CD14-positive monocyte (primary cell): ENCODE results near the gene FGD4. TPM values are rescaled to one million over a fixed set of nuclear protein-coding genes. Genes with fewer than 3 reads are reported as not detected.

ENCODE experiments used
- DNase-seq, 3 donors: peaks; one replicate each; pipeline ENCODE4 v3.0.0-alpha.2; 2011 to 2022
- H2AFZ ChIP-seq: 2 replicates; pipeline ENCODE4 v1.6.0; 2012; ENCODE audit warnings: mild to moderate bottlenecking, low read depth, low read length, inconsistent platforms; ENCODE audit not compliant: insufficient read depth, poor library complexity, severe bottlenecking
- H3K27ac ChIP-seq, 2 donors: 1 replicate in 1 of 2; 2 replicates in 1 of 2; pipeline ENCODE4 v1.5.1; 2012 to 2013; ENCODE audit warnings: low read length in 2 of 2, control low read depth in 1 of 2, inconsistent platforms in 1 of 2, low read depth in 1 of 2, mild to moderate bottlenecking in 1 of 2
- H3K27me3 ChIP-seq, 2 donors: one replicate each; pipeline versions ENCODE4 v1.6.0 to v1.6.1; 2011 to 2013; ENCODE audit warnings: low read length in 2 of 2; ENCODE audit not compliant: control insufficient read depth in 2 of 2, insufficient read depth in 2 of 2
- H3K36me3 ChIP-seq, 2 donors: replicated peaks in 1 of 2; 1 replicate in 1 of 2; 2 replicates in 1 of 2; pipeline versions ENCODE4 v1.5.1 to v1.6.1; 2012 to 2013; ENCODE audit warnings: low read length in 2 of 2, control low read depth in 1 of 2, inconsistent platforms in 1 of 2, mild to moderate bottlenecking in 1 of 2; ENCODE audit not compliant: insufficient read depth in 2 of 2, control insufficient read depth in 1 of 2
- H3K4me1 ChIP-seq, 2 donors: 1 replicate in 1 of 2; 2 replicates in 1 of 2; pipeline versions ENCODE4 v1.5.1 to v1.6.1; 2012 to 2013; ENCODE audit warnings: low read length in 2 of 2, control low read depth in 1 of 2, inconsistent platforms in 1 of 2, mild to moderate bottlenecking in 1 of 2, moderate library complexity in 1 of 2; ENCODE audit not compliant: insufficient read depth in 2 of 2, control insufficient read depth in 1 of 2
- H3K4me2 ChIP-seq: replicated peaks from 2 replicates; pipeline ENCODE3; 2012; ENCODE audit warnings: low read length, moderate library complexity, mild to moderate bottlenecking; ENCODE audit not compliant: poor library complexity, severe bottlenecking; ENCODE audit errors: extremely low read depth
- H3K4me3 ChIP-seq, 3 experiments: fragments of 200-600 bp in 1 of 3; sonication (generic) in 1 of 3; replicated peaks in 1 of 3; 1 replicate in 2 of 3; 2 replicates in 1 of 3; pipeline ENCODE4 v1.5.1; 2011 to 2013; ENCODE audit warnings: low read length in 3 of 3, mild to moderate bottlenecking in 3 of 3, control low read depth in 2 of 3, low read depth in 2 of 3, inconsistent platforms in 1 of 3, moderate library complexity in 1 of 3
- H3K79me2 ChIP-seq: 2 replicates; pipeline ENCODE4 v1.6.0; 2012; ENCODE audit warnings: mild to moderate bottlenecking, control low read depth, inconsistent platforms, low read length, moderate library complexity; ENCODE audit not compliant: insufficient read depth
- H3K9ac ChIP-seq: 2 replicates; pipeline ENCODE4 v1.6.0; 2017; ENCODE audit warnings: low read length, mild to moderate bottlenecking; ENCODE audit not compliant: insufficient read depth, poor library complexity, severe bottlenecking
- H3K9me3 ChIP-seq, 2 donors: replicated peaks in 1 of 2; 1 replicate in 1 of 2; 2 replicates in 1 of 2; pipeline versions ENCODE4 v1.5.1 to v1.6.1; 2012 to 2013; ENCODE audit warnings: low read length in 2 of 2, control low read depth in 1 of 2; ENCODE audit not compliant: control insufficient read depth in 1 of 2, insufficient read depth in 1 of 2
- H4K20me1 ChIP-seq: 2 replicates; pipeline ENCODE4 v1.6.0; 2012; ENCODE audit warnings: mild to moderate bottlenecking, low read length, control low read depth, moderate library complexity; ENCODE audit not compliant: insufficient read depth
- H3K27ac Mint-ChIP-seq, 7 donors: one replicate each; pipeline ENCODE4 v1.8.0; 2020; ENCODE audit warnings: mild to moderate bottlenecking in 7 of 7, mixed read lengths in 7 of 7, moderate library complexity in 6 of 7, inconsistent platforms in 2 of 7
- H3K27me3 Mint-ChIP-seq, 3 donors: one replicate each; pipeline ENCODE4 v1.8.0; 2021 to 2022; ENCODE audit warnings: low read depth in 3 of 3, mild to moderate bottlenecking in 3 of 3, mixed read lengths in 3 of 3, moderate library complexity in 3 of 3, inconsistent platforms in 1 of 3
- H3K36me3 Mint-ChIP-seq, 2 donors: one replicate each; pipeline ENCODE4 v1.8.0; 2020; ENCODE audit warnings: mixed read lengths in 2 of 2, inconsistent platforms in 1 of 2, mild to moderate bottlenecking in 1 of 2
- H3K4me1 Mint-ChIP-seq: one replicate; pipeline ENCODE4 v1.8.0; 2020; ENCODE audit warnings: mild to moderate bottlenecking, mixed read lengths
- H3K4me3 Mint-ChIP-seq, 2 donors: one replicate each; pipeline ENCODE4 v1.8.0; 2020; ENCODE audit warnings: mild to moderate bottlenecking in 2 of 2, mixed read lengths in 2 of 2, moderate library complexity in 1 of 2
- H3K9me3 Mint-ChIP-seq, 7 donors: one replicate each; pipeline ENCODE4 v1.8.0; 2020 to 2022; ENCODE audit warnings: mixed read lengths in 7 of 7, mild to moderate bottlenecking in 6 of 7, moderate library complexity in 6 of 7, inconsistent platforms in 2 of 7
- CTCF ChIP-seq: fragments of 200-600 bp; IDR thresholded peaks from one replicate; pipeline ENCODE4 v1.8.0; 2022; ENCODE audit warnings: antibody characterized with exemption, mild to moderate bottlenecking
- WGBS: methylation state at CpG from one replicate; pipeline ENCODE4 v1.1.5; 2013; ENCODE audit warnings: missing lambda C conversion rate; ENCODE audit not compliant: insufficient coverage; 5-methylcytosine and 5-hydroxymethylcytosine counted together
- intact Hi-C, 2 donors: fragments of 100-400 bp; cut with micrococcal nuclease; formaldehyde crosslinking; loops; one replicate each; pipeline versions ENCODE4 v1.15.0 to v1.15.1; 2023
- polyA plus RNA-seq, 3 donors: library from polyadenylated mRNA; depleted of rRNA in 1 of 3; unstranded in 2 of 3; stranded (reverse) in 1 of 3; fragments of 300-500 nt in 2 of 3; fragments of >200 nt in 1 of 3; fragmentation: Illumina TruSeq in 2 of 3; gene quantifications; 1 replicate in 2 of 3; 2 replicates in 1 of 3; pipeline ENCODE4 v1.2.3, GENCODE V29; 2012 to 2021

FGD4 gene
- polyA plus RNA-seq, 3 donors, result 5.3 to 34.4 (median 6.0) TPM

- DNase-seq, result no peak
- Mint-ChIP-seq H3K36me3 (peaks cover 66 to 75% of the 10 kb centered on the region in 2 donors), H3K4me1 (peaks cover 11% of the 10 kb centered on the region), H3K4me3 (no peak overlapping the region), H3K9me3 (peaks cover 0 to 2% (median under 1%) of the 10 kb centered on the region in 7 donors), H3K27ac (no peak overlapping the region), H3K27me3 (no peaks in the 10 kb centered on the region)
- Histone ChIP-seq H3K9me3 (no peaks in the 10 kb centered on the region), H3K4me3 (no peak overlapping the region), H3K27me3 (no peaks in the 10 kb centered on the region), H4K20me1 (peaks cover 89% of the 10 kb centered on the region), H3K27ac (peak overlapping the region in 1 of 2 donors; percentile 8), H3K9ac (no peak overlapping the region), H3K4me1 (peaks cover 7 to 11% of the 10 kb centered on the region in 2 donors), H3K79me2 (peaks cover 66% of the 10 kb centered on the region), H3K4me2 (no peak overlapping the region), H3K36me3 (peaks cover 55 to 82% of the 10 kb centered on the region in 2 donors), H2AFZ (no peak overlapping the region)
- TF ChIP-seq CTCF, result no peak
- no CpG with 5 or more reads among the region's 1 CpG for WGBS
- intact Hi-C loops, result no loop called here
These were observed 168.9 kb downstream of the FGD4 start for GRCh38 chr12:32568228-32568627.

- Histone ChIP-seq H3K79me2 (peaks cover 75% of the 10 kb centered on the region), H3K9me3 (no peaks in the 10 kb centered on the region), H3K4me1 (peaks cover 7 to 11% of the 10 kb centered on the region in 2 donors), H3K27me3 (no peaks in the 10 kb centered on the region), H3K4me2 (no peak overlapping the region), H3K9ac (no peak overlapping the region), H3K4me3 (no peak overlapping the region), H3K27ac (peak overlapping the region in 1 of 2 donors; percentile 42), H4K20me1 (peaks cover 89% of the 10 kb centered on the region), H3K36me3 (peaks cover 52 to 86% of the 10 kb centered on the region in 2 donors), H2AFZ (no peak overlapping the region)
- H3K4me1 Mint-ChIP-seq, result peaks cover 11% of the 10 kb centered on the region
- no peak for TF ChIP-seq CTCF
- peaks cover 0 to 2% (median 0%) of the 10 kb centered on the region in 7 donors for H3K9me3 Mint-ChIP-seq
- H3K4me3 Mint-ChIP-seq, result no peak overlapping the region
- DNase-seq, result no peak
- intact Hi-C loops, result no loop called here
- peak overlapping the region in 2 of 7 donors; percentile 8 to 39 for H3K27ac Mint-ChIP-seq
- H3K27me3 Mint-ChIP-seq, result no peaks in the 10 kb centered on the region
- 100% methylated on average over 1 of the region's 2 CpGs for WGBS
- peaks cover 65 to 75% of the 10 kb centered on the region in 2 donors for H3K36me3 Mint-ChIP-seq
These were observed 169.9 kb downstream of the FGD4 start for GRCh38 chr12:32569259-32569658.
